ENCODE results near the gene METTL16.
A peak's percentile ranks its signal among the peaks of the same experiment; 100 is the strongest.

The METTL16 gene

DNA sequence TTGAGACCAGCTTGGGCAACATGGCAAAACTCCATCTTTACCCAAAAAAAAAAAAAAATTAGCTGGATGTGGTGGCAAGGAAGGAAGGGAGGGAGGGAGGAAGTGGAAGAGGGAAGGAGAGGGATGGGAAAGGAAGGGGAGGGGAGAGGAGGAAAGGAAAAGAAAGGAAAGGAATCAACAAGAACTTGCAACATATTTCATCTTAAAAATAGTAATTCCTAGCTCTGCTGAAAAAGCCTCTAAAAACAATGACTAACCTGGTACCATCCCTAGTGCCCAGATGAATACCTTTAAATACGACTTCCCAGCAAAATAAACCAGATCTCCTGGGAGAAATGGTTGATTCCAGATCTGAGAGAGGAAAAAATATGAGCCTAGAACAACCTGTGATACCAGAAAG is 83.8 kb downstream of the METTL16 start:
- DNase-seq (ENCODE audit: low read depth), result no peak
- TF ChIP-seq, protein P1, sequence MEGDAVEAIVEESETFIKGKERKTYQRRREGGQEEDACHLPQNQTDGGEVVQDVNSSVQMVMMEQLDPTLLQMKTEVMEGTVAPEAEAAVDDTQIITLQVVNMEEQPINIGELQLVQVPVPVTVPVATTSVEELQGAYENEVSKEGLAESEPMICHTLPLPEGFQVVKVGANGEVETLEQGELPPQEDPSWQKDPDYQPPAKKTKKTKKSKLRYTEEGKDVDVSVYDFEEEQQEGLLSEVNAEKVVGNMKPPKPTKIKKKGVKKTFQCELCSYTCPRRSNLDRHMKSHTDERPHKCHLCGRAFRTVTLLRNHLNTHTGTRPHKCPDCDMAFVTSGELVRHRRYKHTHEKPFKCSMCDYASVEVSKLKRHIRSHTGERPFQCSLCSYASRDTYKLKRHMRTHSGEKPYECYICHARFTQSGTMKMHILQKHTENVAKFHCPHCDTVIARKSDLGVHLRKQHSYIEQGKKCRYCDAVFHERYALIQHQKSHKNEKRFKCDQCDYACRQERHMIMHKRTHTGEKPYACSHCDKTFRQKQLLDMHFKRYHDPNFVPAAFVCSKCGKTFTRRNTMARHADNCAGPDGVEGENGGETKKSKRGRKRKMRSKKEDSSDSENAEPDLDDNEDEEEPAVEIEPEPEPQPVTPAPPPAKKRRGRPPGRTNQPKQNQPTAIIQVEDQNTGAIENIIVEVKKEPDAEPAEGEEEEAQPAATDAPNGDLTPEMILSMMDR (conservative IDR thresholded peaks at IDR 0.05; ENCODE audit: control insufficient read depth, insufficient read depth, low read depth, low read length), result no peak
- H3K4me3 ChIP-seq (ENCODE audit: control insufficient read depth, low read depth, low read length), result no peak overlapping the region

DNA sequence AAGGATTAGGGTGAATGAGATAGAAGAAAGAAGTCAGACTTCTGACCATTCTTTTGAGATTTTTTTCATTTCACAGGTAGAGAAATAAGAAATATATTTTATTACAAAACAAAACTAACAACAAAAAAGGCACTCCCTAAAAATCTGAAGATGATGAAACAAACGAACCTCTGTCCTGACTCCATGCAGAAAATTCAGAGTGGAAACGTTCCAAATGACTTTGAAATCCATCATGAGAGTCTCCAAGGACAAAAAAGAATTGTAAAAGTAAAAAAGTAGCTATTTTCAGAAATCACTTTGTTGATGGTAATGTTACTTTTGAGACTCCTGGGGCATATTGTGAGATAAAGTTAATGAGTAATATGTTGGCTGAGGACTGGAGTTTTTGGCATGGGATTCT is 84.5 kb downstream of the METTL16 start:
- no peak overlapping the region for H3K4me3 ChIP-seq (ENCODE audit: control insufficient read depth, low read depth, low read length)
- no peak for DNase-seq (ENCODE audit: low read depth)
- TF ChIP-seq, protein P1 (conservative IDR thresholded peaks at IDR 0.05; ENCODE audit: control insufficient read depth, insufficient read depth, low read depth, low read length), result no peak

DNA sequence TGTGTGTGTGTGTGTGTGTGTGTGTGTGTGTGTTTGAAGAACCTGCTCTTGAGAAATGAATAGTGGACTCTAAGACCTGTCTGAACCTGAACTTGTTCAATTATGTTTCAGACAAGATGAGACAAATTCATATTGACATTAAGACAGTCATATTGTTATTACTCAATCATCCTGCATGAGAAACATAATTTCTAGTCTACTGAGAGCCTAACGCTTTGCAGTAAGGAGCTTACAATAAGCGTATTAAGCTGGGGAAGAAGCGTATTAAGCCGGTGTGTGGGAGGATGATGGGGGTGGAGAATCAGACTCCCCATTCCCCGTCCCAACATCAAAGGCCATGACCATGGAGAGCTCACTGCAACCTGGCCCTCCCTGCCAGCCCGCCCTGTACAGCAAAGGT is 88.4 kb downstream of the METTL16 start:
- no peak for DNase-seq (ENCODE audit: low read depth)
- TF ChIP-seq, protein P1 (conservative IDR thresholded peaks at IDR 0.05; ENCODE audit: control insufficient read depth, insufficient read depth, low read depth, low read length), result no peak
- no peak overlapping the region for H3K4me3 ChIP-seq (ENCODE audit: control insufficient read depth, low read depth, low read length)

DNA sequence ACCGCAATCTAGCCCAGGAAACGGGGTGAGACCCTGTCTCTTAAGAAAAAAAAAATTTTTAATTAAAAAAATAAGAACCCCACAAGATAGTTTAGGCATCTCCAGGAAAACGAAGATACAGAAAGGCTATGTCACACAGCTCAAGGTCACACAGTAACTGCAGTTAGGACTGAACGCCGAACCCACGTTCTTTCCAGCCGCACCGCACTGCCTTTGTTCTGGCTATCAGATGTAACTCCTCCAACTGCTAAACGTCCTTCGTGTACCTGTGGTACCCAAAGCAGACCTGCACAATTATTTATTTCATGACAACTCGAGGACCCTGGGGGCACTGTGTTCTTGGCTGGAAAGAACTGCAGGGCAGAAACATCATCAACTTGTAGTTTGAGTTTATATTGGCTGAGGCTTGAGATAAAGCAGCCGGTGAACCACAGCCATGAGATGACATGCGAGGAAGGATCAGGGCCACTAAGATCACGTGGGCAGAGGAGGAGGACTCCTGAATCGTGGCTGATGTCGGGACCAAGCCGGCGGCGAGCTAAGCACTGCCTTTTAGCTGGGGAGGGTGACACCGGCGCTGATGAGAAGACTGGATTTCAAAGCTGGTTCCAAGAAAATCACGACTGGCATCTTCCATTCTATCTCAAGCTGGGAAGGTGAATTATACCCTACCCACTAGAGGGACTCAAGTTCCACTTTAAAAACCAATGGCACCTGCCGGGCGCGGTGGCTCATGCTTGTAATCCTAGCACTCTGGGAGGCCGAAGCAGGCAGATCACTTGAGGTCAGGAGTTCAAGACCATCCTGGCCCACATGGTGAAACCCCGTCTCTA is 90.2 kb downstream of the METTL16 start:
- TF ChIP-seq, protein P1 (conservative IDR thresholded peaks at IDR 0.05; ENCODE audit: control insufficient read depth, insufficient read depth, low read depth, low read length), result peak; percentile 17
- DNase-seq (ENCODE audit: low read depth), result peak; percentile 33
- no peak overlapping the region for H3K4me3 ChIP-seq (ENCODE audit: control insufficient read depth, low read depth, low read length)

DNA sequence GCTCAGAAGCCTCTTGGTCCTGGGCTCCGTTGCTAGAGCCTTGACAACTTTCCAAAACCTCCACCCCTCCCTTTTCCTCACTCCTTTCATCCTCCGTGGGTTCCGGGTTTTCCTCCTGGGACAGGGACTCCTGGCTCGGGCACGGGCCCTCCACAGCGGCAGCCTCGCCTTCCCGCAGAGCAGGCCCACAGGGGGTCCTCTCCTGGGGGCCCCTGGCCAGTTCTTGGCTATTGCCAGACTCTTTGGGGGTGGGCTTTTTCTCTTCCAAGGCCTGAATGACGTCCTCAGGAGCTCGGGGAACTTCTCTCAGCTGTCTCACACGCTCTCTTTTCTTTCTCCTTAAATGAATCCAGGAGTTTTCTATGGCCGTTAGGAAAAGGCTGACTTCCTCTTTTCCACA is 91.5 kb downstream of the METTL16 start:
- TF ChIP-seq, protein P1 (conservative IDR thresholded peaks at IDR 0.05; ENCODE audit: control insufficient read depth, insufficient read depth, low read depth, low read length), result no peak
- no peak for DNase-seq (ENCODE audit: low read depth)
- H3K4me3 ChIP-seq (ENCODE audit: control insufficient read depth, low read depth, low read length), result no peak overlapping the region

DNA sequence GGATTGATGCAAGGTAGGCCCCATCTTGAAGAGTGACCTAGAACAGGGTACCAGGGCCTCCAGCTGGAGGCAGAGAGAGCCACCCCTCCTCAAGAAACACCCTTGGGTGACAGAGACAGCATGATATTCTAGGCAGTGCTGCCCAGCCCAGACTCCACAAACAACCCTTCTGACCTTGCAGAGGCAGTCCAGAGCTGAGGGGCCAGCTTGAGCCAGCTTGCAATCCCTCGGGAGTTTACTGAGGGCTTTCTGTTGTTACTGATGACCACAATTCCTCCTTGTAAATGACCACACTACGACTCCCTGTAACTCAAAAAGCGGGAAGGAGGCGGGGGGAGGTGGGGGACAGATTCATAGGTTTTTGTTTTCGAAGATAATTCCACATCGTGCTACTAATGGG is 92.2 kb downstream of the METTL16 start:
- no peak overlapping the region for H3K4me3 ChIP-seq (ENCODE audit: control insufficient read depth, low read depth, low read length)
- TF ChIP-seq, protein P1 (conservative IDR thresholded peaks at IDR 0.05; ENCODE audit: control insufficient read depth, insufficient read depth, low read depth, low read length), result no peak
- peak; percentile 31 for DNase-seq (ENCODE audit: low read depth)
